Duodenal mucosa (tissue), 2 donors: ENCODE results near the gene SCAMP5.

Experiments
- H3K27ac ChIP-seq: one replicate; pipeline ENCODE4 v1.7.0; 2013; ENCODE audit warnings: low read depth, low read length
- H3K27me3 ChIP-seq, 2 donors: one replicate each; pipeline ENCODE4 v1.7.0; 2013; ENCODE audit warnings: low read length in 2 of 2, control low read depth in 1 of 2; ENCODE audit not compliant: insufficient read depth in 2 of 2, control insufficient read depth in 1 of 2
- H3K36me3 ChIP-seq, 2 donors: one replicate each; pipeline ENCODE4 v1.7.0; 2013; ENCODE audit warnings: low read length in 2 of 2, control low read depth in 1 of 2; ENCODE audit not compliant: insufficient read depth in 2 of 2, control insufficient read depth in 1 of 2
- H3K4me1 ChIP-seq, 2 donors: one replicate each; pipeline ENCODE4 v1.7.0; 2013; ENCODE audit warnings: low read length in 2 of 2, control low read depth in 1 of 2; ENCODE audit not compliant: insufficient read depth in 2 of 2, control insufficient read depth in 1 of 2
- H3K4me3 ChIP-seq, 2 donors: one replicate each; pipeline ENCODE4 v1.7.0; 2013; ENCODE audit warnings: low read length in 2 of 2, low read depth in 1 of 2
- H3K9ac ChIP-seq, 2 donors: one replicate each; pipeline ENCODE4 v1.7.0; 2013; ENCODE audit warnings: low read length in 2 of 2, low read depth in 1 of 2
- H3K9me3 ChIP-seq, 2 donors: one replicate each; pipeline ENCODE4 v1.7.0; 2013; ENCODE audit warnings: low read length in 2 of 2, control low read depth in 1 of 2; ENCODE audit not compliant: control insufficient read depth in 1 of 2

Gene SCAMP5

DNA sequence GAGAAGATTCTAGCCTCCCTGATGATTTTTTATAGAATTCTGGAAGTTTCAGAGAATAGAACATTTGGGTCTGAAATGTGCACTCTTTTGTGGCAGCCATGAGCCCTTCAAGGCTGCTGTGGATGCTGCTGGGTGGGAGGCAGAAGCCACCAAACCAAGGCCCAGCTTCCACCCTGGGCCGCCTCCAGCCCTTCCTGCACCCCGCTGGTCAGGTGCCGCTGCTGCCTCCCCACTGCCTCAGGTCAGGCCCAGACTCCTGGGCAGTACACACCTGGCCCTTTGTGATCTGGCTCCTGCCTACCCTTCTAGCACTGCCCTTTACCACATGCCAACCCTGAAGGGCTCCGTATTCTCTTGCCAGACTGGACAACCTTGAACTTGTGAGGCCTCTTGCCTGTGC lies 56.3 kb downstream of the SCAMP5 start:
- no peak overlapping the region for H3K4me3 ChIP-seq
- no peak overlapping the region for H3K27ac ChIP-seq
- H3K4me1 ChIP-seq: peaks cover 56 to 57% of the 10 kb centered on the region in 2 donors
- H3K9me3 ChIP-seq: no peaks in the 10 kb centered on the region
- H3K27me3 ChIP-seq: no peaks in the 10 kb centered on the region
- peaks cover 0 to 6% of the 10 kb centered on the region in 2 donors for H3K36me3 ChIP-seq
- no peak overlapping the region for H3K9ac ChIP-seq

GRCh38 chr15:75052972-75053747 lies 57.8 kb downstream of the SCAMP5 start:
- Histone ChIP-seq H3K27me3 (no peaks in the 10 kb centered on the region), H3K9me3 (no peaks in the 10 kb centered on the region), H3K4me3 (no peak overlapping the region), H3K27ac (no peak overlapping the region), H3K4me1 (peaks cover 42% of the 10 kb centered on the region in 2 donors), H3K9ac (no peak overlapping the region), H3K36me3 (peaks cover 0 to 6% of the 10 kb centered on the region in 2 donors)

- Histone ChIP-seq H3K27ac (no peak overlapping the region), H3K9me3 (no peaks in the 10 kb centered on the region), H3K27me3 (no peaks in the 10 kb centered on the region), H3K36me3 (peaks cover 0 to 3% of the 10 kb centered on the region in 2 donors), H3K4me3 (no peak overlapping the region), H3K4me1 (peaks cover 36 to 38% of the 10 kb centered on the region in 2 donors), H3K9ac (no peak overlapping the region)
Measured at GRCh38 chr15:75053748-75054125, 58.4 kb downstream of the SCAMP5 start.

GRCh38 chr15:75054172-75054897 lies 59.0 kb downstream of the SCAMP5 start:
- H3K9me3 ChIP-seq: no peaks in the 10 kb centered on the region
- H3K4me1 ChIP-seq: peaks cover 31 to 32% of the 10 kb centered on the region in 2 donors
- no peaks in the 10 kb centered on the region for H3K36me3 ChIP-seq
- H3K27me3 ChIP-seq: no peaks in the 10 kb centered on the region
- H3K9ac ChIP-seq: no peak overlapping the region
- H3K4me3 ChIP-seq: no peak overlapping the region
- H3K27ac ChIP-seq: no peak overlapping the region

DNA sequence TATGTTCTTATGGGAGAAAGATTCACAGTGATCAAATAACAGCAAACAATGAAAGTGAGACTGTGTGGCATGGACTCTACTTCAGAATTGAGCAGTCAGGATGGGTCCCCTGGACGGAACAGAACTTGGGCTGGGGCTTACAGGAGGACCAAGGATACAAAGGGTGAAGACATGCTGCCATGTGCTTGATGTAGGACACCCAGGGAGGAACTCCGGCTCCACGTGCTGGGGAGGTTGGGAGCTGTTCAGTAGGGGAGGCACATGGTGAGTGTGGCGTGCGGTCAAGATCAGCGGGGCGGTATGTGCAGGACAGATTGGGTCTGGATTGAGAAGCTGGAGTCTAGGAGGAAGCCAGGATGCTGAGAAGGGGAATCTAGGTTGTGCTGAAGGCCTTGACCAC lies 60.7 kb downstream of the SCAMP5 start:
- no peaks in the 10 kb centered on the region for H3K27me3 ChIP-seq
- H3K9ac ChIP-seq: no peak overlapping the region
- H3K9me3 ChIP-seq: no peaks in the 10 kb centered on the region
- no peak overlapping the region for H3K4me3 ChIP-seq
- no peaks in the 10 kb centered on the region for H3K36me3 ChIP-seq
- peaks cover 20 to 23% of the 10 kb centered on the region in 2 donors for H3K4me1 ChIP-seq
- H3K27ac ChIP-seq: no peak overlapping the region

GRCh38 chr15:75058127-75058905 lies 63.0 kb downstream of the SCAMP5 start:
- Histone ChIP-seq H3K4me3 (no peak overlapping the region), H3K9me3 (no peaks in the 10 kb centered on the region), H3K9ac (no peak overlapping the region), H3K4me1 (peaks cover 10 to 21% of the 10 kb centered on the region in 2 donors), H3K27ac (no peak overlapping the region), H3K27me3 (no peaks in the 10 kb centered on the region), H3K36me3 (no peaks in the 10 kb centered on the region)

DNA sequence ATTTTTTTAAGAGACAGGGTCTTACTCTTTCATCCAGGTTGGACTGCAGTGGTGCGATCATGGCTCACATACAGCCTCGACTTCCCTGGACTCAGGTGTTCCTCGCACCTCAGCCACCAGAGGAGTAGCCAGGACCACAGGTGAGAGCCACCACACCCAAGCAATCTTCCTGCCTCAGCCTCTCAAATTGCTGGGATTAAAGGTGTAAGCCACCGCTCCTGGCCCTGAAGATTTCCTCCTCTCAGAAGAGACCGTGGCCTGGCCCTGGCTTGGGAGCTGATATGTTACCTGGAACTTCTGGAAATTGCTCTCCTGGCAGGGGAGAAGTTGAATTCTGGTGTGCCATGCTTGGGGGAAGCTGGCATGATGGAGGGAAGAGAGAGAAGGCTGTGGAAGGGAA lies 64.2 kb downstream of the SCAMP5 start:
- no peaks in the 10 kb centered on the region for H3K36me3 ChIP-seq
- H3K27me3 ChIP-seq: no peaks in the 10 kb centered on the region
- no peaks in the 10 kb centered on the region for H3K9me3 ChIP-seq
- no peak overlapping the region for H3K4me3 ChIP-seq
- H3K27ac ChIP-seq: no peak overlapping the region
- no peak overlapping the region for H3K9ac ChIP-seq
- H3K4me1 ChIP-seq: peaks cover 3 to 15% of the 10 kb centered on the region in 2 donors

DNA sequence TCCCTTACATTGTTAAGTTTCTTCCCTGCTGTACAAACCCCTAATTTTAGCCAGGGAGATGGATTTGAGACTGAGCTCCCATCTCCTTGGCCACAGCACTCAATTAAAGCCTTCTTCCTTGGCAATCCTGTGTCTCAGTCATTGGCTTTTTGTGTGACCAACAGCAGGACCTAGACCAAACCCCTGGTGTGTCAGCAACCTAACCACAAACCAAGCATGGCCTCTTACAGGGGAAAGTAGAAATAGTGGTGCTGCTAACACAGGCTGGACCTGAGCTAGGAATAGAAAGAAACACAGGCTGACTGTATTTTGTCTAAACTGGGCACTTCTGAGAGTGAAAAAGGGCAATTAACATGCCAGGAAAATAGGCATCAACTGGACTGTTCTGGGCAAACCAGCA lies 65.9 kb downstream of the SCAMP5 start:
- Histone ChIP-seq H3K4me3 (no peak overlapping the region), H3K27me3 (no peaks in the 10 kb centered on the region), H3K9ac (no peak overlapping the region), H3K9me3 (no peaks in the 10 kb centered on the region), H3K4me1 (peaks cover 12 to 28% of the 10 kb centered on the region in 2 donors), H3K27ac (no peak overlapping the region), H3K36me3 (no peaks in the 10 kb centered on the region)

GRCh38 chr15:75062706-75063105 lies 67.3 kb downstream of the SCAMP5 start:
- no peak overlapping the region for H3K9ac ChIP-seq
- no peak overlapping the region for H3K27ac ChIP-seq
- H3K27me3 ChIP-seq: no peaks in the 10 kb centered on the region
- H3K9me3 ChIP-seq: no peaks in the 10 kb centered on the region
- H3K4me1 ChIP-seq: peaks cover 12 to 29% of the 10 kb centered on the region in 2 donors
- no peaks in the 10 kb centered on the region for H3K36me3 ChIP-seq
- H3K4me3 ChIP-seq: no peak overlapping the region

- H3K36me3 ChIP-seq: no peaks in the 10 kb centered on the region
- H3K27ac ChIP-seq: no peak overlapping the region
Measured at GRCh38 chr15:75063338-75063737, 68.0 kb downstream of the SCAMP5 start.

More at GRCh38 chr15:75063338-75063737, 68.0 kb downstream of the SCAMP5 start:
- no peak overlapping the region for H3K9ac ChIP-seq
- H3K27me3 ChIP-seq: no peaks in the 10 kb centered on the region
- H3K4me3 ChIP-seq: no peak overlapping the region
- peaks cover 12 to 29% of the 10 kb centered on the region in 2 donors for H3K4me1 ChIP-seq
- no peaks in the 10 kb centered on the region for H3K9me3 ChIP-seq
